Stimulated activated CD8-positive, alpha-beta memory T cell treated with anti-CD3 and anti-CD28 coated beads, Interleukin-7, amount 100 ng/mL, for 1 hour (primary cell): ENCODE data around the gene BBS9.

Experiments
- DNase-seq, 2 donors: peaks; one replicate each; pipeline ENCODE4 v3.0.0-alpha.2; 2020; ENCODE audit warnings: low read depth in 2 of 2

The BBS9 gene

GRCh38 chr7:33127085-33127484 lies 2.3 kb upstream of the BBS9 start:
- no peak for DNase-seq

GRCh38 chr7:33128631-33128989 lies 754 bp upstream of the BBS9 start:
- DNase-seq, result no peak

GRCh38 chr7:33129806-33130153 lies 416 bp downstream of the BBS9 start:
- DNase-seq, result no peak

DNA sequence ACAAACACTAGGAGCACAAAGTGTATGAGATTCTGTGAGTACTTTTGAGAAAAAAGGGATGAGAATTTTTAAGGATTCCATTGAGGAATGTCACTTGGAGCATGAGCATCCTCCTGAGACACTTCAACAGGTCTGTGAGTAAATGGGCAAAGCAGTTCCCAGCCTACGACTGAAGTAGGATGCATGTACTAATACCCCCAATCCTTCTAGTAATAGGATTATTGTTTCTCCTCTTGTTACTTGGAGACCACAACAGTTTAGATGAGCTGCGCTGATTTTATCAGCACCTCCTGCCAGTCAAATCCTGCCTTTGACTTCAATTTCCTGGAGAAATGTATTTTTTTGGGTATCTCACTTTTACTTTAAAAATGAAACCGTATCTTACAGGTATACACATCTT lies 820 bp downstream of the BBS9 start:
- no peak for DNase-seq

- no peak for DNase-seq
Measured at GRCh38 chr7:33137103-33137502, 7.7 kb downstream of the BBS9 start.

DNA sequence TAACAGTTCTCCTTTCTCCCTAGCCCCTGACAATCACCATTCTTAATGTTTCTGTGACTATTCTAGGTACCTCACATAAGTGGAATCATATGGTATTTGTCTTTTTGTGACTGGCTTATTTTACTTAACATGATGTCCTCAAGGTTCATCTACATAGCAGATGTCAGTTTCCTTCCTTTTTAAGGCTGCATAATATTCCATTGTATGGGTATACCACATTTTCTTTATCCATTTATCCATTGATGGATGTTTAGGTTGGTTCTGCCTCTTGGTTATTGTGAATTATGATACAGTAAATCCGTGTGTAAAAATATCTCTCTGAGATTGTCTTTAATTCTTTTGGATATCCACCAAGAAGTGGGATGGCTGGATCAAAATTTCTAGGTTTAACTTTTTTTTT lies 13.2 kb downstream of the BBS9 start:
- no peak for DNase-seq

- no peak for DNase-seq
Measured at GRCh38 chr7:33143996-33144718, 14.8 kb downstream of the BBS9 start.

DNA sequence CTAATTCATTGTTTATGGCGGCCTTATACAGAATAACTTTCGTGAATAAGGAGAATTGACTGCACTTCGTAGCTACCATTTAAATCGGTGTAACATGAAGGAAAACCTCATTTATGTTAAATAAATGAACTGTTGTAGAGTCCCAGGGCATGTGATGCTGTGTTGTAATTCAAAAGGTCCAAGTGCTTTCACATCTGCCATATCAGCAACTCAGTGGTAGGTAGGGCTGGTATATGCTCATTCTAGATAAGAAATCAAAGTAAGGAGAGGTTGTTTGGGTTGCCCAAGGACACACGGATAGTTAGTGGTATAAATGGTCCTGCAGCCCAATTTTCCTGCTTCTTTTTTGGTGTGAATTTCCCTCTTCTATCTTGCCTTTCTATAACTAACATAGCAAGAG lies 15.8 kb downstream of the BBS9 start:
- no peak for DNase-seq

GRCh38 chr7:33152087-33152486 lies 22.7 kb downstream of the BBS9 start:
- no peak for DNase-seq

DNA sequence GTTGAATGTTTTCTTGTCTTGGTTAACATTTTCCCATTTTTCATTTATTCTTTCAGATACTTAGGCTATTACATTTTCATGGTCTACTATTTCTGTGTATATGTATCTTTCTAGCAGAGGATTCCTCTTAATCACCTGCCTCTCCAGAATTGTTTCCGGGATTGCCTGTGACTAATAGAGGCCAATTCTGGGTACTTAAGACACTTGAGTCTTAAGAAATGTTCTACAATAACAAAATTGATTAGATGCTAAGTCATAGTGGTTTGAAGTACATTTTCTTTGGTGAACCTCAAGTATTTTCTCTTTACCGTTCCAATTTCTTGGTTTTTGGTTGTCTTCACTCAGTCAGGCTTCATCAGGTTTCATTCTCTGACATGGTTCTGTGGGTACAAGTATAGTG lies 26.4 kb downstream of the BBS9 start:
- DNase-seq, result no peak

GRCh38 chr7:33156441-33156840 lies 27.1 kb downstream of the BBS9 start:
- DNase-seq, result no peak

- DNase-seq, result no peak
Measured at GRCh38 chr7:33157311-33157710, 27.9 kb downstream of the BBS9 start.

GRCh38 chr7:33157781-33158180 lies 28.4 kb downstream of the BBS9 start:
- DNase-seq, result no peak

DNA sequence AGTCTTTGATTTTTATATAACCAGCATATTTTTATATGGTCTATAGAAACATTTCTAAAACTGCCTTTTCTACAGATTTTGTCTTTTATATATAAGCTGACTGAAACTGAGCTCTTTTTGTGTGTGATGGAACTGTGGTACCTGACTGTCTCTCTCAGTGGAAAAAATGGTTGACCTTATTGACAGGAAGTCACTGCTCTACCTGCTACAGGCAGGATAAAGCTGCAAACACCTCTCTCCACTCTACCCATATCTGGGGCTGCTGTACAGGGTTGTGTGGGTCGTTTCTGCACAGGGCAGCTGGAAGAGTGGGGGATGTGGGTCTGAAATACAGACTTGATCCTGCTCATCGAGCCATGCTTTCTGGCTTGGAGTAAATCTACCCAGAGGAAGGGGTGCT lies 48.5 kb downstream of the BBS9 start:
- DNase-seq, result no peak

- no peak for DNase-seq
Measured at GRCh38 chr7:33179519-33179918, 50.2 kb downstream of the BBS9 start.

- no peak for DNase-seq
Measured at GRCh38 chr7:33183504-33183903, 54.1 kb downstream of the BBS9 start.

GRCh38 chr7:33184828-33185227 lies 55.5 kb downstream of the BBS9 start:
- no peak for DNase-seq

- DNase-seq, result no peak
Measured at GRCh38 chr7:33185786-33186185, 56.4 kb downstream of the BBS9 start.

GRCh38 chr7:33186192-33186591 lies 56.8 kb downstream of the BBS9 start:
- DNase-seq, result no peak

GRCh38 chr7:33190688-33191304 lies 61.4 kb downstream of the BBS9 start:
- no peak for DNase-seq

GRCh38 chr7:33191340-33191739 lies 62.0 kb downstream of the BBS9 start:
- DNase-seq, result no peak

DNA sequence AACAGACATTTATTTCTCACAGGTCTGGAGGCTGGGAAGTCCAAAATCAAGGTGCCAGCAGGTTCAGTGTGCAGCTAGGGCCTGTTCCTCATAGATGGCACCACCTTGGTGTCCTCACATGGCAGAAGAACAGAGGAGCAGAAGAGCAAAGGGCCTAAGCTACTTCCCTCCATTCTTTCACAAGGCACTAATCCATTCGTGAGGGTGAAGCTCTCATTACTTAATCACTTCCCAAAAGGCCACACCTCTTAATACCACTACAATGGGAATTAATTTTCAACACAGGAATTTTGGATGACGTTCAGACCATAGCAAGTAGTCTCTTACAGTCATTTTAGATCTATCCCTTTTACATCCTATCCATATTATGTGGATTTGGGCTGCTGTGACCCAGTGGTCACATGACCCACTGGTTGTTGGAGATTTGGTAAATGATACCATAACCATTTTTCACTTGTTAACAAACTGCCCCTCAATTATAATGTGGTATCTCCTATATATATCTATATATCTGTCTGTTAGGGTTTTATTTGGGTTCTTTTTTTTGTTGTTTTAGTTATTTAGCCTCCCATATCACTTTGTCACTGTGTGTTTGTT lies 63.4 kb downstream of the BBS9 start:
- DNase-seq, result no peak

GRCh38 chr7:33193308-33193864 lies 64.0 kb downstream of the BBS9 start:
- no peak for DNase-seq
